Spleen (tissue), 7 donors: ENCODE results near the gene L3HYPDH.

Source experiments
- CTCF ChIP-seq, 11 experiments: fragments of 200-600 bp in 7 of 11; fragments of 450-650 bp in 4 of 11; sonication (generic) in 4 of 11; IDR thresholded peaks in 8 of 11; conservative IDR thresholded peaks in 3 of 11; 1 replicate in 7 of 11; 2 replicates in 4 of 11; pipeline versions ENCODE4 v1.4.0 to v1.8.0; 2016 to 2021; ENCODE audit warnings: antibody characterized with exemption in 11 of 11, inconsistent platforms in 4 of 11, mild to moderate bottlenecking in 1 of 11
- POLR2A ChIP-seq, 3 donors: fragments of 450-650 bp; IDR thresholded peaks; one replicate each; pipeline ENCODE4 v1.5.1; 2017; ENCODE audit warnings: antibody characterized with exemption in 3 of 3, mild to moderate bottlenecking in 1 of 3
- donor health status: DM: no; HTN: no; CAD: no; lungs with moderate emphysema.
- donor health status: DM: no; HTN: no; CAD: no.
- donor health status: DM: no; HTN: no; CAD: no.

GRCh38 chr14:59509101-59509500 is 24.9 kb upstream of the L3HYPDH start:
- TF ChIP-seq CTCF (IDR thresholded peaks at IDR 0.05 in 8 of 11, conservative IDR thresholded peaks at IDR 0.05 in 3 of 11) (no peak), POLR2A (IDR thresholded peaks at IDR 0.05) (no peak)
